Activated CD4-positive, alpha-beta T cell treated with anti-CD3 and anti-CD28 coated beads for 36 hours (primary cell): ENCODE measurements around the gene ALKBH5. TPM values are rescaled to one million over a fixed set of nuclear protein-coding genes. Genes with fewer than 3 reads are reported as not detected.
A peak's percentile ranks its signal among the peaks of the same experiment; 100 is the strongest.

Experiments used
- ATAC-seq: fragments of 200-7000 bp; cut with Tn5 transposase; one replicate; pipeline ENCODE4 v1.10.0; 2021; ENCODE audit warnings: mild to moderate bottlenecking, moderate library complexity
- CTCF ChIA-PET: fragments of 350-600 bp; sonication (Branson Sonifier 250); formaldehyde crosslinking; loops from one replicate; lab custom pipeline; 2021; ENCODE audit warnings: antibody characterized with exemption; lab: Charles Lee
- POLR2A ChIA-PET: fragments of 350-600 bp; sonication (Branson Sonifier 250); formaldehyde crosslinking; loops from one replicate; lab custom pipeline; 2021; ENCODE audit warnings: antibody characterized with exemption, inconsistent platforms; lab: Charles Lee
- DNase-seq: peaks from one replicate; pipeline ENCODE4 v3.0.0-alpha.2; 2020
- H3K27ac Mint-ChIP-seq: one replicate; pipeline ENCODE4 v1.8.0; 2021; ENCODE audit warnings: mixed read lengths
- H3K27me3 Mint-ChIP-seq: one replicate; pipeline ENCODE4 v1.8.0; 2021; ENCODE audit warnings: mixed read lengths
- H3K36me3 Mint-ChIP-seq: one replicate; pipeline ENCODE4 v1.8.0; 2021; ENCODE audit warnings: low read depth, mixed read lengths
- H3K4me1 Mint-ChIP-seq: one replicate; pipeline ENCODE4 v1.8.0; 2021; ENCODE audit warnings: mixed read lengths
- H3K4me3 Mint-ChIP-seq: one replicate; pipeline ENCODE4 v1.8.0; 2021; ENCODE audit warnings: mild to moderate bottlenecking, moderate library complexity, mixed read lengths
- H3K9me3 Mint-ChIP-seq: one replicate; pipeline ENCODE4 v1.8.0; 2021; ENCODE audit warnings: low read depth, mixed read lengths
- intact Hi-C, 2 experiments: fragments of 100-400 bp; cut with DNase I in 1 of 2; cut with micrococcal nuclease in 1 of 2; formaldehyde crosslinking; loops; one replicate each; pipeline versions ENCODE4 v1.14.2 to v1.15.1; 2022 to 2024; cut with DNase I, micrococcal nuclease
- total RNA-seq, 2 experiments: library from RNA; stranded (reverse); gene quantifications; one replicate each; pipeline ENCODE4 v1.2.3, GENCODE V29; 2021

ALKBH5 gene
- total RNA-seq, 2 experiments from 2014 or later, result 163 to 168 TPM

DNA sequence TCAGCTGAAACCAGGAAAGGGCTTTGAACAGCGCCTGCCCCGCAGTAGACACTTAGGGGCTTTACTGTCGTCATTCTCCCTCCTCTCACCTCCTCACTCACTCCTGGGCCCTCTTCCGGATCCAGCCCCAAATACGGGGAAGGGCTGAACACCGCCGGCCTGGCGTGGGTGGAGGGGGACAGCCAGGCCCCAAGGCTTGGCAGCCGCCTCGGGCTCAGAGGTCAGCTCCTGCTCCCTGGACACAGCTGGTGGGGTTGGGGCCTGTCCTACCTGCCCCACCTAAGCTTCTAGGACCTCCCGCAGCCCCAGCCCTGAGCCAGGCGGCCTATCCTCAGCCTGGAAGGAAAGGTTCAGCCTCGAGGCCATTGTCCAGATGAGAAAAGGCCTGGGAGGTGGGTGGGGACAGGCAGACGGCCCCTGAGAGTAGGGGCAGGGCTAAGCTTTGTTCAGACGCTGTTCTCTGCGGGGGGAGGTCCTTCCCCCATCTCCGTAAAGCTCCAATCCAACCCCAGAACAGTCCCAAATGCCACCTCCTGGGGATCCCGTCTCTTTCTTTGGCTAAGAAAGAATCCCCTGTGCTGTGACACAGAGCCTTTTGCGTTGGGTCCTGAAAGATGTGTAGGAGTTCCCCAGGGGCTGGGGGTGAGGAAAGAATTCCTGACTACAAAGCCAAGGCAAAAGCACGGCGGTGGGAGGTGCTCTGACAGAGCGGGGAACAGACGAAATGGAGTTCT is 40.9 kb downstream of the ALKBH5 start:
- H3K4me1 Mint-ChIP-seq, result peaks cover 18% of the 10 kb centered on the region
- H3K4me3 Mint-ChIP-seq, result peak overlapping the region; percentile 56
- no peaks in the 10 kb centered on the region for H3K36me3 Mint-ChIP-seq
- no peaks in the 10 kb centered on the region for H3K9me3 Mint-ChIP-seq
- H3K27me3 Mint-ChIP-seq, result no peaks in the 10 kb centered on the region
- CTCF ChIA-PET, result interaction anchor here (0.8 to 1.2 kb wide), 3 partner anchors 82 to 191 kb away, joined by 3 to 5 read pairs (median 4); no protein-coding TSS in a partner anchor
- H3K27ac Mint-ChIP-seq, result peak overlapping the region; percentile 55
- DNase-seq (no peak), ATAC-seq (no peak)
- intact Hi-C loops, result loop anchor here (1.0 to 5.0 kb wide), 8 partner anchors 34 to 252 kb away; partner anchors contain the start of genes ALKBH5 (in 2 of the 2), SMCR8 (in 2 of the 2), ATPAF2 (in 1 of the 2) and DRC3 (in 1 of the 2)
- POLR2A ChIA-PET, result no interaction called here

GRCh38 chr17:18225121-18225641 is 41.6 kb downstream of the ALKBH5 start, which contains the start of gene LLGL1:
LLGL1 (plus strand) TSS chr17:18225635; CDS start chr17:18225683, 48 bp downstream.
- ChIA-PET POLR2A (no interaction called here), CTCF (interaction anchor here (0.8 to 1.0 kb wide), 2 partner anchors 83 to 192 kb away, joined by 3 to 5 read pairs; no protein-coding TSS in a partner anchor)
- Mint-ChIP-seq H3K4me3 (peak within 1 kb of the TSS; percentile 82), H3K36me3 (no peaks in the 10 kb centered on the region), H3K4me1 (peaks cover 18% of the 10 kb centered on the region), H3K27ac (peak within 1 kb of the TSS; percentile 71), H3K27me3 (no peaks in the 10 kb centered on the region), H3K9me3 (no peaks in the 10 kb centered on the region)
- DNase-seq, result peak; percentile 99
- peak; percentile 98 for ATAC-seq
- intact Hi-C loops, result loop anchor here (1.0 to 5.0 kb wide), 8 partner anchors 33 to 253 kb away; partner anchors contain the start of genes ALKBH5 (in 2 of the 2), SMCR8 (in 2 of the 2), ATPAF2 (in 1 of the 2) and DRC3 (in 1 of the 2)

DNA sequence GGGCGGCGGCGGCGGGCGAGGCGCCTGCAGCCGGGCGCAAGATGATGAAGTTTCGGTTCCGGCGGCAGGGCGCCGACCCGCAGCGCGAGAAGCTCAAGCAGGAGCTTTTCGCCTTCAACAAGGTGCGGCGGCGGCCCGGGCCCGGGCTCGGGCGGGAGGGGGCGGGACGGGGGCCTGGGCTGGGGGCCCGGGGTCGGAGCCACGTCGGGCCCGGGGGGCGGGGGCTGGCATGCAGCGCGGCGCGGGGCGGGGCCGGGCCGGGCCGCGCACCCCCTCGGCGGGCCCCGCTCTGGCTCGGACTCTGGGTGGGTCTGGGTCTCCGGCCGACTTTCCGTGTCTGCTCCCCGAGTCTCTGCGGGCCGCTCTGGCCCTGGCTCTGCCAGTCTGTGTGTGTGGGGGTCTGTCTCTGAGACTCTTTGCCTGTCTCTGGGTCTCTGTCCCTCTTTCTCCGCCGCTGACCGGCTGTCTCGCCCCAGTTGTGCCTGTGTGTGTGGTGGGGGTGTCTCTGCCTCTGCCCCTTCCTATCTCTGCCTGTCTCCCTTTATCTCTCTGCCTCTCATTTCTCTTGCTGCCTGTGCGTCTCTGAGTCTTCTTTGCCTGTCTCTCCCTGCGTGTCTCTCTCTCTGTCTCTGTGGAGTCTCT is 42.1 kb downstream of the ALKBH5 start:
- Mint-ChIP-seq H3K27ac (peak overlapping the region; percentile 71), H3K27me3 (no peaks in the 10 kb centered on the region), H3K4me1 (peaks cover 18% of the 10 kb centered on the region), H3K36me3 (no peaks in the 10 kb centered on the region), H3K9me3 (no peaks in the 10 kb centered on the region), H3K4me3 (peak overlapping the region; percentile 82)
- ChIA-PET CTCF (interaction anchor here (0.6 to 1.0 kb wide), 2 partner anchors 43 to 193 kb away, joined by 5 to 6 read pairs; no protein-coding TSS in a partner anchor), POLR2A (no interaction called here)
- DNase-seq (no peak), ATAC-seq (peak; percentile 21)
- intact Hi-C loops, result loop anchor here (1.0 to 5.0 kb wide), 8 partner anchors 33 to 253 kb away; partner anchors contain the start of genes ALKBH5 (in 2 of the 2), SMCR8 (in 2 of the 2), ATPAF2 (in 1 of the 2) and DRC3 (in 1 of the 2)

DNA sequence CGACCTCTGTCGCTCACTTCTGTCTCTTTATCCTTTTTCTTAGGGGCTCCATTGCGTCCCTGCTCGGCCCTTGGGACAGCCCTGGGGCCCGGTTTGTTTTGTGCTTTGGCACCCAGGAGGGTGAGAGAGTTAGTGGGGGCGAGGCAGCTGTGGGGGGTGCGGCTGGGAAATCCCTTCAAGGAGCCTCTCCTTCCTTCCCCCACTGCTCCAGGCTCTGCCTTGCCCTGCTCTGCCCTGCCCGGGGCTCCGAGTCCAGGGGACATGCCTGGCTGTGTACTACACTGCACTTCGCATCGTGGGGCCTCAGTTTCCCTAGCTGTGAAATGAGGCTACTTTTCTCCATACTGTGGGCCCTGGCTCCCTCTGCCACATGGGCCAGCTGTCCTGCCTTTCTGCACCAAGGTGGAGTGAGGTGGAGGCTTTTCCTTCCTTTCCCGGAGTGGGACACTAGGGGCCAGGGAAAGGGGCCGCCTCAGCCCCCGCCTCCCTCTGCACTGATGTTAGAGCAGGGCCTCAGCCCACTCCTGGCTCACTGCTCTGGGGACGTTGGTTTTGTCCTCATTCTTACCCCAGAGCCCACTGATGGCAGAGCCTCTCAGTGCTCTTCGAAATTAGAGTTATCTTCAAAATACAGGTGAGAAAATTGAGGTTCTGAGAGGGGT is 42.8 kb downstream of the ALKBH5 start:
- DNase-seq (peak; percentile 25), ATAC-seq (no peak)
- no peaks in the 10 kb centered on the region for H3K27me3 Mint-ChIP-seq
- H3K4me3 Mint-ChIP-seq, result peak overlapping the region; percentile 82
- H3K36me3 Mint-ChIP-seq, result no peaks in the 10 kb centered on the region
- ChIA-PET CTCF (interaction anchor here (0.6 kb wide), 1 partner anchor 42 kb away, joined by 6 read pairs; no protein-coding TSS in a partner anchor), POLR2A (no interaction called here)
- no peaks in the 10 kb centered on the region for H3K9me3 Mint-ChIP-seq
- H3K4me1 Mint-ChIP-seq, result peaks cover 18% of the 10 kb centered on the region
- intact Hi-C loops, result loop anchor here in 1 of 2 experiments (5.0 kb wide), 1 partner anchor 44 kb away; the partner anchor contains the start of gene ALKBH5
- H3K27ac Mint-ChIP-seq, result peak overlapping the region; percentile 71

GRCh38 chr17:18227635-18228034 is 44.0 kb downstream of the ALKBH5 start:
- ChIA-PET POLR2A (no interaction called here), CTCF (no interaction called here)
- intact Hi-C loops, result loop anchor here in 1 of 2 experiments (5.0 kb wide), 1 partner anchor 45 kb away; the partner anchor contains the start of gene ALKBH5
- no peaks in the 10 kb centered on the region for H3K27me3 Mint-ChIP-seq
- no peak overlapping the region for H3K27ac Mint-ChIP-seq
- H3K4me3 Mint-ChIP-seq, result no peak overlapping the region
- no peaks in the 10 kb centered on the region for H3K36me3 Mint-ChIP-seq
- DNase-seq (no peak), ATAC-seq (no peak)
- H3K4me1 Mint-ChIP-seq, result peaks cover 18% of the 10 kb centered on the region
- H3K9me3 Mint-ChIP-seq, result no peaks in the 10 kb centered on the region

- H3K27ac Mint-ChIP-seq, result no peak overlapping the region
- ATAC-seq (no peak), DNase-seq (no peak)
- H3K9me3 Mint-ChIP-seq, result no peaks in the 10 kb centered on the region
- H3K27me3 Mint-ChIP-seq, result no peaks in the 10 kb centered on the region
- no peak overlapping the region for H3K4me3 Mint-ChIP-seq
- intact Hi-C loops, result loop anchor here in 1 of 2 experiments (5.0 kb wide), 1 partner anchor 46 kb away; the partner anchor contains the start of gene ALKBH5
- H3K36me3 Mint-ChIP-seq, result no peaks in the 10 kb centered on the region
- POLR2A ChIA-PET, result no interaction called here
- CTCF ChIA-PET, result no interaction called here
- H3K4me1 Mint-ChIP-seq, result peaks cover 18% of the 10 kb centered on the region
Observed at GRCh38 chr17:18228176-18228682, 44.6 kb downstream of the ALKBH5 start.

DNA sequence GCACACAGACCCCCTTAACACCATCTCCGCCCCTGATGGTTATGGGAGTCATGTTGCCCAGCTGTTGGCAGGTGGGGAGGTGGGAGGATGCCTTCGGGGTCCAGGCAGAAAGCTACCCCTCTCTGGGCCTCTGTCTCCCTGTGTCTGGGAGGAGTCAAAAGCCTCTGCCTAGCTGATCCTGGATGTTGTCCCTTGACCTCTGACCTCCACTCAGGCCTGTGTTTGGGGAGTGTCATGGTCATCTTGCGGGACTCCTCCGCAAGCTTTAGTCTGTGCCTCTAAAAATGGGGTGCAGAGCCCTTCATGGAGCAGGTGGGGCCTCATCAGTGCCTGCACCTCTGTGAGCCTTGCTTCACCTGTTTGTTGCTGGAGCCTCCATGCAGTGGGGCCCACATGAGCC is 45.6 kb downstream of the ALKBH5 start:
- H3K4me1 Mint-ChIP-seq, result peaks cover 18% of the 10 kb centered on the region
- ChIA-PET POLR2A (no interaction called here), CTCF (interaction anchor here (1.0 kb wide), 1 partner anchor 11 kb away, joined by 3 read pairs; no protein-coding TSS in a partner anchor)
- intact Hi-C loops, result loop anchor here in 1 of 2 experiments (5.0 kb wide), 1 partner anchor 47 kb away; the partner anchor contains the start of gene ALKBH5
- ATAC-seq (no peak), DNase-seq (no peak)
- H3K27me3 Mint-ChIP-seq, result no peaks in the 10 kb centered on the region
- no peaks in the 10 kb centered on the region for H3K36me3 Mint-ChIP-seq
- H3K4me3 Mint-ChIP-seq, result no peak overlapping the region
- no peak overlapping the region for H3K27ac Mint-ChIP-seq
- no peaks in the 10 kb centered on the region for H3K9me3 Mint-ChIP-seq

DNA sequence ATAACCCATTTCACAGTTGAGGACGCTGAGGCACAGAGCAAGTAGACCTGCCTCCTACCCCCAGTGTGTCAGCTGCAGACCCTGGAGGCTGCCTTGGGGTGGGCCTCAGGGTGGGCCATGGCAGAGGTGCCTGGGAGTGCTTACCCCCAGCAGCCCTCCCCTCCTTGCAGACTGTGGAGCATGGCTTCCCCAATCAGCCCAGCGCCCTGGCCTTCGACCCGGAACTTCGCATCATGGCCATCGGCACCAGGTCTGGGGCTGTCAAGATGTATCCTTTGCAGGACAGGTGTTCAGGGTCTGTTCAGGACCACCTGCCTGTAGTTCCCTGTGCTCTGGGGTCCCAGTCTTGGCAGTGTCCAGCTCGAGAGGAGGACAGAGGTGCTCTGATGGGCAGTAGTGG is 46.1 kb downstream of the ALKBH5 start:
- POLR2A ChIA-PET, result no interaction called here
- CTCF ChIA-PET, result interaction anchor here (1.0 kb wide), 1 partner anchor 12 kb away, joined by 3 read pairs; no protein-coding TSS in a partner anchor
- H3K4me3 Mint-ChIP-seq, result no peak overlapping the region
- intact Hi-C loops, result loop anchor here in 1 of 2 experiments (5.0 kb wide), 1 partner anchor 47 kb away; the partner anchor contains the start of gene ALKBH5
- H3K27ac Mint-ChIP-seq, result no peak overlapping the region
- ATAC-seq, result no peak
- DNase-seq, result no peak
- H3K4me1 Mint-ChIP-seq, result peaks cover 19% of the 10 kb centered on the region
- no peaks in the 10 kb centered on the region for H3K9me3 Mint-ChIP-seq
- H3K27me3 Mint-ChIP-seq, result no peaks in the 10 kb centered on the region
- H3K36me3 Mint-ChIP-seq, result peaks cover 2% of the 10 kb centered on the region

- intact Hi-C loops, result no loop called here
- H3K36me3 Mint-ChIP-seq, result peaks cover 6% of the 10 kb centered on the region
- POLR2A ChIA-PET, result no interaction called here
- ATAC-seq (no peak), DNase-seq (no peak)
- no peak overlapping the region for H3K4me3 Mint-ChIP-seq
- CTCF ChIA-PET, result interaction anchor here (1.0 kb wide), 1 partner anchor 25 kb away, joined by 3 read pairs; no protein-coding TSS in a partner anchor
- H3K27me3 Mint-ChIP-seq, result no peaks in the 10 kb centered on the region
- H3K4me1 Mint-ChIP-seq, result peaks cover 21% of the 10 kb centered on the region
- no peak overlapping the region for H3K27ac Mint-ChIP-seq
- H3K9me3 Mint-ChIP-seq, result no peaks in the 10 kb centered on the region
Observed at GRCh38 chr17:18230288-18231141, 46.9 kb downstream of the ALKBH5 start.
